GM12872 (cell line): ENCODE results near the gene TARBP2.

Source experiments
- TF ChIP-seq, protein P1 (sequence below): IDR thresholded peaks from 3 replicates; pipeline ENCODE4 v1.5.1; 2011; ENCODE audit warnings: low read depth, mild to moderate bottlenecking, low read length, moderate library complexity; ENCODE audit not compliant: insufficient read depth

The TARBP2 gene

GRCh38 chr12:53539526-53539925 is 38.4 kb downstream of the TARBP2 start:
- TF ChIP-seq, protein P1, sequence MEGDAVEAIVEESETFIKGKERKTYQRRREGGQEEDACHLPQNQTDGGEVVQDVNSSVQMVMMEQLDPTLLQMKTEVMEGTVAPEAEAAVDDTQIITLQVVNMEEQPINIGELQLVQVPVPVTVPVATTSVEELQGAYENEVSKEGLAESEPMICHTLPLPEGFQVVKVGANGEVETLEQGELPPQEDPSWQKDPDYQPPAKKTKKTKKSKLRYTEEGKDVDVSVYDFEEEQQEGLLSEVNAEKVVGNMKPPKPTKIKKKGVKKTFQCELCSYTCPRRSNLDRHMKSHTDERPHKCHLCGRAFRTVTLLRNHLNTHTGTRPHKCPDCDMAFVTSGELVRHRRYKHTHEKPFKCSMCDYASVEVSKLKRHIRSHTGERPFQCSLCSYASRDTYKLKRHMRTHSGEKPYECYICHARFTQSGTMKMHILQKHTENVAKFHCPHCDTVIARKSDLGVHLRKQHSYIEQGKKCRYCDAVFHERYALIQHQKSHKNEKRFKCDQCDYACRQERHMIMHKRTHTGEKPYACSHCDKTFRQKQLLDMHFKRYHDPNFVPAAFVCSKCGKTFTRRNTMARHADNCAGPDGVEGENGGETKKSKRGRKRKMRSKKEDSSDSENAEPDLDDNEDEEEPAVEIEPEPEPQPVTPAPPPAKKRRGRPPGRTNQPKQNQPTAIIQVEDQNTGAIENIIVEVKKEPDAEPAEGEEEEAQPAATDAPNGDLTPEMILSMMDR = no peak

GRCh38 chr12:53543539-53543938 is 42.5 kb downstream of the TARBP2 start:
- TF ChIP-seq, protein P1 = peak; percentile 94

GRCh38 chr12:53550595-53550994 is 49.5 kb downstream of the TARBP2 start:
- TF ChIP-seq, protein P1 = no peak

DNA sequence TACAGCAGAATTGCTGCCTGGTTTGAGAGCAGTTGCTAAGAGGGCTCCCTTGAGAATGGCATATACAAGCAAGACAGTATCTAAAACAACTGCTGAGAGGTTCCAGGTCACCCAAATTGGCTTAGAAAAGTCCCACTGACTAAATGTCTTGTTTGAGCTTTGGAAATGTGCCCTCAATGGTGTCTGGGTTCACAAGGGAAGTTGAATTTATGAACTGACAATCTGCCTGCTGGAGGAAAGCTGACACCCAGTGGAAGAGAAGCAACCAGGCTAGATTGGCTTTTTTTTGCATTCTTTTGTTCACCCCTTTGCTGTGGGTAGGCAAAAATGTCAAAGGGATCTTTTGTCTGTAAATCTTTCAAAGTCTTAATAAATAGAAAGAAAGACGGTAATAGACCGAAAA is 50.8 kb downstream of the TARBP2 start:
- TF ChIP-seq, protein P1 = no peak

GRCh38 chr12:53552361-53553327 is 51.6 kb downstream of the TARBP2 start:
- TF ChIP-seq, protein P1 = no peak
